ENCODE results near the gene NATD1. TPM values are rescaled to one million over a fixed set of nuclear protein-coding genes. Genes with fewer than 3 reads are reported as not detected.

NATD1 gene
- total RNA-seq, 1 donor from 2014 or later = 15.2 TPM

GRCh38 chr17:21210411-21211076, 42.7 kb downstream of the NATD1 start:
- Histone ChIP-seq H3K27me3 (ENCODE audit: control insufficient read depth, insufficient read depth, low read length) (no peaks in the 10 kb centered on the region), H3K4me3 (ENCODE audit: low read depth, low read length) (no peak overlapping the region), H3K36me3 (ENCODE audit: control insufficient read depth, insufficient read depth, low read length) (no peaks in the 10 kb centered on the region)
- no peak for DNase-seq (ENCODE audit: low read depth)
- TF ChIP-seq CTCF (IDR thresholded peaks at IDR 0.05; ENCODE audit: insufficient read depth, low read length, poor library complexity, severe bottlenecking) = no peak

- DNase-seq (ENCODE audit: low read depth) = peak; percentile 16
- no peaks in the 10 kb centered on the region for H3K36me3 ChIP-seq (ENCODE audit: control insufficient read depth, insufficient read depth, low read length)
- no peaks in the 10 kb centered on the region for H3K27me3 ChIP-seq (ENCODE audit: control insufficient read depth, insufficient read depth, low read length)
- no peak overlapping the region for H3K4me3 ChIP-seq (ENCODE audit: low read depth, low read length)
- TF ChIP-seq CTCF (IDR thresholded peaks at IDR 0.05; ENCODE audit: insufficient read depth, low read length, poor library complexity, severe bottlenecking) = no peak
Measured at GRCh38 chr17:21209511-21210175, 43.6 kb downstream of the NATD1 start.

- TF ChIP-seq CTCF (IDR thresholded peaks at IDR 0.05; ENCODE audit: insufficient read depth, low read length, poor library complexity, severe bottlenecking) = no peak
- no peaks in the 10 kb centered on the region for H3K27me3 ChIP-seq (ENCODE audit: control insufficient read depth, insufficient read depth, low read length)
- H3K4me3 ChIP-seq (ENCODE audit: low read depth, low read length) = no peak overlapping the region
- no peaks in the 10 kb centered on the region for H3K36me3 ChIP-seq (ENCODE audit: control insufficient read depth, insufficient read depth, low read length)
- DNase-seq (ENCODE audit: low read depth) = no peak
Measured at GRCh38 chr17:21208352-21208751, 44.9 kb downstream of the NATD1 start.

GRCh38 chr17:21204935-21205334, 48.3 kb downstream of the NATD1 start:
- no peak overlapping the region for H3K4me3 ChIP-seq (ENCODE audit: low read depth, low read length)
- no peaks in the 10 kb centered on the region for H3K36me3 ChIP-seq (ENCODE audit: control insufficient read depth, insufficient read depth, low read length)
- DNase-seq (ENCODE audit: low read depth) = no peak
- TF ChIP-seq CTCF (IDR thresholded peaks at IDR 0.05; ENCODE audit: insufficient read depth, low read length, poor library complexity, severe bottlenecking) = no peak
- no peaks in the 10 kb centered on the region for H3K27me3 ChIP-seq (ENCODE audit: control insufficient read depth, insufficient read depth, low read length)

GRCh38 chr17:21202512-21202911, 50.7 kb downstream of the NATD1 start:
- Histone ChIP-seq H3K27me3 (ENCODE audit: control insufficient read depth, insufficient read depth, low read length) (no peaks in the 10 kb centered on the region), H3K36me3 (ENCODE audit: control insufficient read depth, insufficient read depth, low read length) (no peaks in the 10 kb centered on the region), H3K4me3 (ENCODE audit: low read depth, low read length) (no peak overlapping the region)
- TF ChIP-seq CTCF (IDR thresholded peaks at IDR 0.05; ENCODE audit: insufficient read depth, low read length, poor library complexity, severe bottlenecking) = no peak
- DNase-seq (ENCODE audit: low read depth) = no peak
